GM12878 (cell line): ENCODE measurements around the gene TARS3. TPM values are rescaled to one million over a fixed set of nuclear protein-coding genes. Genes with fewer than 3 reads are reported as not detected.

Experiments used
- ATAC-seq: fragments of 200-7000 bp; cut with Tn5 transposase; 3 replicates; pipeline ENCODE4 v1.9.1; 2020; ENCODE audit warnings: mild to moderate bottlenecking, moderate library complexity
- BruUV-seq: library from RNA; stranded (reverse); fragments of 400-500 nt; replicated peaks from 2 replicates; lab custom pipeline; 2021; lab: Mats Ljungman, UMichigan
- CTCF ChIA-PET: fragments of 300-600 bp; sonication (Branson Sonifier 250); formaldehyde crosslinking; extraction: SDS; loops from one replicate; lab custom pipeline; 2021; ENCODE audit warnings: inconsistent platforms; lab: Yijun Ruan, JAX
- POLR2A ChIA-PET: fragments of 350-600 bp; formaldehyde crosslinking; extraction: SDS; loops from one replicate; lab custom pipeline; 2021; ENCODE audit warnings: inconsistent platforms; lab: Charles Lee
- RAD21 ChIA-PET: fragments of 300-600 bp; sonication (Branson Sonifier 250); formaldehyde crosslinking; loops from one replicate; lab custom pipeline; 2023; ENCODE audit warnings: antibody characterized with exemption; ENCODE audit not compliant: unreplicated experiment; lab: Charles Lee
- SMC1A ChIA-PET: fragments of 300-600 bp; sonication (Branson Sonifier 250); formaldehyde crosslinking; loops from one replicate; lab custom pipeline; 2023; ENCODE audit not compliant: unreplicated experiment, uncharacterized antibody; lab: Charles Lee
- DNase-seq: peaks from one replicate; pipeline ENCODE4 v3.0.0-alpha.2; 2011; ENCODE audit warnings: low read depth, low spot score
- FAIRE-seq: peaks from 3 replicates; lab custom pipeline; 2011; peaks lifted over from hg19 to GRCh38; lab: Jason Lieb, UNC
- H2AFZ ChIP-seq: 2 replicates; pipeline ENCODE4 v1.6.0; 2011; ENCODE audit warnings: low read depth, low read length, control low read depth; ENCODE audit not compliant: control insufficient read depth
- H3K27ac ChIP-seq: 2 replicates; pipeline ENCODE4 v1.5.1; 2011; ENCODE audit warnings: control low read depth; ENCODE audit not compliant: control insufficient read depth, insufficient read depth
- H3K27me3 ChIP-seq, 2 experiments: replicated peaks in 1 of 2; 2 replicates each; pipeline versions ENCODE4 v1.6.0 to v1.6.1; 2011; ENCODE audit warnings: low read length in 1 of 2; ENCODE audit not compliant: control insufficient read depth in 2 of 2, insufficient read depth in 2 of 2
- H3K36me3 ChIP-seq, 2 experiments: 2 replicates each; pipeline ENCODE4 v1.5.1; 2011; ENCODE audit warnings: low read length in 1 of 2; ENCODE audit not compliant: control insufficient read depth in 2 of 2, insufficient read depth in 2 of 2
- H3K4me1 ChIP-seq: 2 replicates; pipeline ENCODE4 v1.6.1; 2011; ENCODE audit warnings: mild to moderate bottlenecking, low read length, moderate library complexity, mixed read lengths; ENCODE audit not compliant: control insufficient read depth, insufficient read depth
- H3K4me2 ChIP-seq: 2 replicates; pipeline ENCODE4 v1.6.0; 2011; ENCODE audit warnings: control low read depth; ENCODE audit not compliant: control insufficient read depth, insufficient read depth
- H3K4me3 ChIP-seq: fragments of 200-600 bp; sonication (generic); 2 replicates; pipeline ENCODE4 v1.5.1; 2016
- H3K79me2 ChIP-seq: 2 replicates; pipeline ENCODE4 v1.6.0; 2011; ENCODE audit warnings: low read length; ENCODE audit not compliant: control insufficient read depth, insufficient read depth
- H3K9ac ChIP-seq: 2 replicates; pipeline ENCODE4 v1.8.0; 2011; ENCODE audit warnings: low read length, control low read depth, mixed read lengths; ENCODE audit not compliant: control insufficient read depth, insufficient read depth
- H3K9me3 ChIP-seq: replicated peaks from 3 replicates; pipeline ENCODE4 v1.5.1; 2011; ENCODE audit warnings: mild to moderate bottlenecking, low read length; ENCODE audit not compliant: control insufficient read depth, insufficient read depth
- H4K20me1 ChIP-seq: 2 replicates; pipeline ENCODE4 v1.6.0; 2011; ENCODE audit not compliant: control insufficient read depth, insufficient read depth
- ASH2L ChIP-seq: fragments of 300-600, 200-600 bp; sonication (generic); IDR thresholded peaks from 2 replicates; pipeline ENCODE4 v1.6.1; 2017; ENCODE audit warnings: low read depth, mild to moderate bottlenecking, borderline replicate concordance
- BACH1 ChIP-seq: fragments of 450-650 bp; IDR thresholded peaks from 2 replicates; pipeline ENCODE4 v1.6.1; 2017; ENCODE audit warnings: mild to moderate bottlenecking, borderline replicate concordance
- CBX5 ChIP-seq: sonication (generic); IDR thresholded peaks from 2 replicates; pipeline ENCODE4 v1.6.1; 2016; ENCODE audit warnings: low read depth, moderate library complexity, mild to moderate bottlenecking, inconsistent platforms
- IKZF2 ChIP-seq, 2 experiments: fragments of 450-650 bp; IDR thresholded peaks; 2 replicates each; pipeline ENCODE4 v1.6.1; 2017; ENCODE audit warnings: mild to moderate bottlenecking in 2 of 2, moderate library complexity in 2 of 2
- KDM1A ChIP-seq: fragments of 200-600 bp; sonication (generic); IDR thresholded peaks from 2 replicates; pipeline ENCODE4 v1.6.1; 2016; ENCODE audit warnings: borderline replicate concordance
- RELA ChIP-seq: fragments of 450-650 bp; IDR thresholded peaks from 2 replicates; pipeline ENCODE4 v1.8.0; 2014; ENCODE audit warnings: borderline replicate concordance; ENCODE audit not compliant: partially characterized antibody
- SIN3A ChIP-seq: IDR thresholded peaks from 2 replicates; pipeline ENCODE4 v1.6.1; 2012; ENCODE audit warnings: low read depth, low read length, improper control_type of control experiment
- YBX1 ChIP-seq: fragments of 450-650 bp; IDR thresholded peaks from 2 replicates; pipeline ENCODE4 v1.6.1; 2016; ENCODE audit warnings: antibody characterized with exemption
- WGBS: methylation state at CpG from one replicate; pipeline ENCODE4 v1.1.6; 2016; ENCODE audit warnings: low lambda C conversion rate; ENCODE audit not compliant: insufficient replicate concordance, insufficient coverage; ENCODE audit errors: missing lambda C conversion rate; 5-methylcytosine and 5-hydroxymethylcytosine counted together
- in situ Hi-C: fragments of 300-500 bp; cut with MboI; formaldehyde crosslinking; loops from 9 replicates; pipeline ENCODE4 v1.14.3; 2018; ENCODE audit warnings: mixed read lengths
- intact Hi-C: fragments of 100-400 bp; cut with micrococcal nuclease; formaldehyde crosslinking; loops from one replicate; pipeline ENCODE4 v1.14.2; 2022; ENCODE audit not compliant: unreplicated experiment
- polyA plus RNA-seq, 11 experiments: library from polyadenylated mRNA; depleted of rRNA in 4 of 11; unstranded in 6 of 11; stranded (reverse) in 5 of 11; fragments of >200 nt; fragmentation: Nextera tagmentation in 4 of 11; fragmentation: Illumina TruSeq in 1 of 11; extraction: Ambion mirVana in 4 of 11; extraction: Trizol in 1 of 11; gene quantifications; 1 replicate in 1 of 11; 2 replicates in 10 of 11; pipeline versions ENCODE4 v1.2.1 to v1.2.3, GENCODE V29; 2011 to 2016; ENCODE audit warnings: inconsistent platforms in 2 of 11, missing spikeins in 2 of 11, low read depth in 1 of 11
- total RNA-seq, 4 experiments: library from RNA; depleted of rRNA in 3 of 4; stranded (reverse); fragments of >200 nt in 3 of 4; fragmentation: Illumina TruSeq in 1 of 4; extraction: Trizol in 1 of 4; gene quantifications; 2 replicates each; pipeline versions ENCODE4 v1.2.1 to v1.2.3, GENCODE V29; 2013 to 2021
- TF ChIP-seq, protein P1 (sequence below): fragments of 450-650 bp; formaldehyde crosslinking; IDR thresholded peaks from 2 replicates; pipeline ENCODE4 v1.4.0; 2022; ENCODE audit warnings: mild to moderate bottlenecking, moderate library complexity
- TF ChIP-seq, protein P2 (sequence below): IDR thresholded peaks from 2 replicates; pipeline ENCODE4 v1.6.1; 2011; ENCODE audit warnings: mild to moderate bottlenecking, low read depth, low read length, moderate library complexity; ENCODE audit not compliant: insufficient replicate concordance

Gene TARS3
- total and polyA plus RNA-seq, 10 of the 15 experiments (the other 5 are each of a cell fraction or from before 2014, with no cell fraction given), result 1.4 to 7.8 (median 5.3) TPM

DNA sequence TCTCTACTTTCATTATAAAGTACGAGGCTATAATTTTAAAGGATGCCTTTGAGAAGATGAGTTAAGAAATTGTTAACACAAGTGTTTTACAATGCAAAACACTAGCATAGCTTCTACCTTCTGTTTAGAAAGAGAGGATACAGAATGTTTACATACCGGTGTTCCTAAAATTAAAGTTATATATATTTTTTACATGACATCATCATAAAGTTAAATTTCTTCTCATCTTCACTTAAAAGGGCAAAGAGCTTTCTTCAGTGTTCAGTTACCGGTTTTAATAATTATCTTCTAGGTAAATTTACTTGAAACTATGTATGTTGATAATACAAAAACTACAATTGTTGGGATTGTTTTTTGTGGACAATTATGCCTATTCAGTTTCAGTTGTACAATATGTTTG is 39.4 kb downstream of the TARS3 start:
- Histone ChIP-seq H3K27ac (no peak overlapping the region), H3K4me2 (no peak overlapping the region), H3K79me2 (no peaks in the 10 kb centered on the region), H2AFZ (no peak overlapping the region), H3K9me3 (no peaks in the 10 kb centered on the region), H3K27me3 (no peaks in the 10 kb centered on the region), H3K9ac (no peak overlapping the region), H3K4me1 (no peaks in the 10 kb centered on the region), H4K20me1 (no peaks in the 10 kb centered on the region), H3K4me3 (no peak overlapping the region), H3K36me3 (no peaks in the 10 kb centered on the region)
- ChIA-PET POLR2A (no interaction called here), CTCF (no interaction called here), SMC1A (no interaction called here), RAD21 (no interaction called here)
- intact Hi-C loops, result no loop called here
- DNase-seq (no peak), FAIRE-seq (no peak), ATAC-seq (no peak)
- 96% methylated on average over 3 of the region's 3 CpGs for WGBS
- BruUV-seq, result no TSS peak
- TF ChIP-seq YBX1 (no peak), KDM1A (no peak), IKZF2 (IDR thresholded peaks at IDR 0.05) (no peak), CBX5 (no peak), BACH1 (no peak), ASH2L (no peak), RELA (no peak), SIN3A (no peak)
- TF ChIP-seq, protein P1, sequence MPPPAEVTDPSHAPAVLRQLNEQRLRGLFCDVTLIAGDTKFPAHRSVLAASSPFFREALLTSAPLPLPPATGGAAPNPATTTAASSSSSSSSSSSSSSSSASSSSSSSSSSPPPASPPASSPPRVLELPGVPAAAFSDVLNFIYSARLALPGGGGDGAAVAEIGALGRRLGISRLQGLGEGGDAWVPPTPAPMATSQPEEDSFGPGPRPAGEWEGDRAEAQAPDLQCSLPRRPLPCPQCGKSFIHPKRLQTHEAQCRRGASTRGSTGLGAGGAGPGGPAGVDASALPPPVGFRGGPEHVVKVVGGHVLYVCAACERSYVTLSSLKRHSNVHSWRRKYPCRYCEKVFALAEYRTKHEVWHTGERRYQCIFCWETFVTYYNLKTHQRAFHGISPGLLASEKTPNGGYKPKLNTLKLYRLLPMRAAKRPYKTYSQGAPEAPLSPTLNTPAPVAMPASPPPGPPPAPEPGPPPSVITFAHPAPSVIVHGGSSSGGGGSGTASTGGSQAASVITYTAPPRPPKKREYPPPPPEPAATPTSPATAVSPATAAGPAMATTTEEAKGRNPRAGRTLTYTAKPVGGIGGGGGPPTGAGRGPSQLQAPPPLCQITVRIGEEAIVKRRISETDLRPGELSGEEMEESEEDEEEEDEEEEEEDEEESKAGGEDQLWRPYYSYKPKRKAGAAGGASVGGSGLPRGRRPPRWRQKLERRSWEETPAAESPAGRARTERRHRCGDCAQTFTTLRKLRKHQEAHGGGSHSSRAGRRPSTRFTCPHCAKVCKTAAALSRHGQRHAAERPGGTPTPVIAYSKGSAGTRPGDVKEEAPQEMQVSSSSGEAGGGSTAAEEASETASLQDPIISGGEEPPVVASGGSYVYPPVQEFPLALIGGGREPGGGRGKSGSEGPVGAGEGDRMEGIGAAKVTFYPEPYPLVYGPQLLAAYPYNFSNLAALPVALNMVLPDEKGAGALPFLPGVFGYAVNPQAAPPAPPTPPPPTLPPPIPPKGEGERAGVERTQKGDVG (CRISPR knock-in tag), result no peak
- TF ChIP-seq, protein P2, sequence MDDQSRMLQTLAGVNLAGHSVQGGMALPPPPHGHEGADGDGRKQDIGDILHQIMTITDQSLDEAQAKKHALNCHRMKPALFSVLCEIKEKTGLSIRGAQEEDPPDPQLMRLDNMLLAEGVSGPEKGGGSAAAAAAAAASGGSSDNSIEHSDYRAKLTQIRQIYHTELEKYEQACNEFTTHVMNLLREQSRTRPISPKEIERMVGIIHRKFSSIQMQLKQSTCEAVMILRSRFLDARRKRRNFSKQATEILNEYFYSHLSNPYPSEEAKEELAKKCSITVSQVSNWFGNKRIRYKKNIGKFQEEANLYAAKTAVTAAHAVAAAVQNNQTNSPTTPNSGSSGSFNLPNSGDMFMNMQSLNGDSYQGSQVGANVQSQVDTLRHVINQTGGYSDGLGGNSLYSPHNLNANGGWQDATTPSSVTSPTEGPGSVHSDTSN, result no peak
- in situ Hi-C loops, result no loop called here
